ENCODE results near the gene CRYBB1.
A peak's percentile ranks its signal among the peaks of the same experiment; 100 is the strongest.

CRYBB1 gene

DNA sequence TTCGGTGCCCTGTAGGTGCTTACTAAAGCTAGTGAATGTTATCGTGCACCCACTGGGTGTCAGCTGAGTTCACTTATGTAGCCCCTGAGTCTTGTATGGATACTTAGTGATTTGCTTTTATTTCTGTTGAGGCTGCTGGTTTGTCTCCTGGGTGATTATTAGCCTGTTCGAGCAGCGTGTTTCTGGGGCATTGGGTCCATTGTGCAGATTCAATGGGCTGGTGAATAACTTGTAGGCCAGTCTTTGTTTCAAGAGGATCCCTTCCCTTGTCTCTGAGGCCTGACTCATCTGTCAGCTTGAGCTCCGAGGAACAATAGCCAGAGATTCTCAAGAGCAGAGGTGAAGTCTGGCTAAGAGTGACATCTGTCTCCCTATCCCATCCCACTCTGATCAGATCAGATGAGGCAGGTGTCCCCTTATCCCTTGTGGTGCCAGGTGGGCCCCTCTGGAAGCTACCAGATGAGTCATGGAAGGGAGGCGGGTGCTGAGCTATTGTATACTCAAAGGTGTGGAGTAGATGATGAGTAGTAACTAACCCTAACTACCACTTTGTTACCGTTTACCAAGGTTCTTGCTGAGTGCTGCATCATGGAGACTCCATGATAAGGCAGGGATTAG is 43.2 kb upstream of the CRYBB1 start:
- peaks cover 5% of the 10 kb centered on the region for H3K4me1 ChIP-seq
- H3K36me3 ChIP-seq, result no peaks in the 10 kb centered on the region
- peaks cover 4% of the 10 kb centered on the region for H3K27me3 ChIP-seq
- no peak overlapping the region for H3K4me3 ChIP-seq (ENCODE audit: low read depth, low read length)
- TF ChIP-seq, protein P1, sequence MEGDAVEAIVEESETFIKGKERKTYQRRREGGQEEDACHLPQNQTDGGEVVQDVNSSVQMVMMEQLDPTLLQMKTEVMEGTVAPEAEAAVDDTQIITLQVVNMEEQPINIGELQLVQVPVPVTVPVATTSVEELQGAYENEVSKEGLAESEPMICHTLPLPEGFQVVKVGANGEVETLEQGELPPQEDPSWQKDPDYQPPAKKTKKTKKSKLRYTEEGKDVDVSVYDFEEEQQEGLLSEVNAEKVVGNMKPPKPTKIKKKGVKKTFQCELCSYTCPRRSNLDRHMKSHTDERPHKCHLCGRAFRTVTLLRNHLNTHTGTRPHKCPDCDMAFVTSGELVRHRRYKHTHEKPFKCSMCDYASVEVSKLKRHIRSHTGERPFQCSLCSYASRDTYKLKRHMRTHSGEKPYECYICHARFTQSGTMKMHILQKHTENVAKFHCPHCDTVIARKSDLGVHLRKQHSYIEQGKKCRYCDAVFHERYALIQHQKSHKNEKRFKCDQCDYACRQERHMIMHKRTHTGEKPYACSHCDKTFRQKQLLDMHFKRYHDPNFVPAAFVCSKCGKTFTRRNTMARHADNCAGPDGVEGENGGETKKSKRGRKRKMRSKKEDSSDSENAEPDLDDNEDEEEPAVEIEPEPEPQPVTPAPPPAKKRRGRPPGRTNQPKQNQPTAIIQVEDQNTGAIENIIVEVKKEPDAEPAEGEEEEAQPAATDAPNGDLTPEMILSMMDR (IDR thresholded peaks at IDR 0.05; ENCODE audit: low read depth, low read length), result no peak
- no peaks in the 10 kb centered on the region for H3K9me3 ChIP-seq
- no peak for DNase-seq

DNA sequence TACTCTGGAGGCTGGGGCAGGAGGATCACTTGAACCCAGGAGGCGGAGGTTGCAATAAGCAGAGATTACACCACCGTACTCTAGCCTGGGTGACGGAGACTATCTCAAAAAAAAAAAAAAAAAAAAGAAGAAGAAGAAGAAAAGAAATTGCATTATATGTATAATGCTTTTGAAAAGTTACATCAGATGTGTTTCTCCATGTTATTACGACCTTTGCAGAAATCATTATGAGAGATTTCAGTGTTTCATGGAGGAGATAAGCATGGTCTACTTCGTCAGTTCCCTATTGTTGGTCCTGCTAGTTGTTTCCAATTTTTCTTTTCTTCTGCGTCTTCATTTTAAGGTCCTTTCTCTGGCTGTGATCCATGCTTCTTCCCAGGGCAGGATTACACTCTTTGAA is 42.5 kb upstream of the CRYBB1 start:
- Histone ChIP-seq H3K4me1 (peaks cover 5% of the 10 kb centered on the region), H3K36me3 (no peaks in the 10 kb centered on the region), H3K4me3 (ENCODE audit: low read depth, low read length) (no peak overlapping the region), H3K9me3 (no peaks in the 10 kb centered on the region), H3K27me3 (peaks cover 4% of the 10 kb centered on the region)
- TF ChIP-seq, protein P1 (IDR thresholded peaks at IDR 0.05; ENCODE audit: low read depth, low read length), result no peak
- no peak for DNase-seq

DNA sequence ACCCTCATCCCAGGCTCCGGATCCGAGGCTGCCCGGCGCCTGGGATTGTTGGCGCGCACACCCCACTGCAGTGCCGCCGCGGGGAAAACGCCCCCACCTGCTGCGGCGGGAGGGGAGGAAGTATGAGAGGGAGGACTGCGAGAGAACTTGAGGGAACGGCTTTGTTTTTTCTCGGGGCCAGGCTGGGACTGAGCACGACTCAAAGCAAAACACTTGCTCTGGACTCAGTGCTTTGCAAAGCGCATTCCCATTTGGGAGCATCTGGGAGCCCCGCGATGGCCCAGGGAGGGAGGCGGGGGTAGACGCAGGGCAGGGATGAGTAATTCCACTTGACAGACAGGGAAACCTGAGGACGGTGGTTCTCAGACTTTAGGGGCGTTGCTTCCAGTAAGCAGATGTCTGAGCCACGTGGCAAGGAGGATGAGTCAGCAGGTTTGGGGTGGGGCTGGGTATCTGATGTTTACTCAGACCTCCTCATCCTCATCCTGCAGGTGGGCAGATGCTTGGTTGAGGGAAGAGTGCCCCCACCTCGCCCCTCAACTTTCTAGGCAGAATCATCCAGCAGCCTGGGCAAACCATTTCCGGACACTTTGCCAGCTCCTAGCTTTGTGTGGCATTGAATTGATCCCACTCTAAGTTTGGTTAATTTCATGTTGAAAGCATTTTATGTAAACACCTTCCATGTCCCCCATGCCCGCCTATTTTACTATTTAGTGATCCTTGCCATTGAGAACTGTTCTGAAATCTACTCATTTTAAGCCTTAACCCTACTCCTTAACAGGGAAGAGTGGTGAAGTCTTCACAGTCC is 41.0 kb upstream of the CRYBB1 start:
- TF ChIP-seq, protein P1 (IDR thresholded peaks at IDR 0.05; ENCODE audit: low read depth, low read length), result no peak
- peak; percentile 88 for DNase-seq
- Histone ChIP-seq H3K36me3 (no peaks in the 10 kb centered on the region), H3K9me3 (no peaks in the 10 kb centered on the region), H3K4me3 (ENCODE audit: low read depth, low read length) (peak overlapping the region; percentile 76), H3K27me3 (peaks cover 4% of the 10 kb centered on the region), H3K4me1 (peaks cover 5% of the 10 kb centered on the region)

DNA sequence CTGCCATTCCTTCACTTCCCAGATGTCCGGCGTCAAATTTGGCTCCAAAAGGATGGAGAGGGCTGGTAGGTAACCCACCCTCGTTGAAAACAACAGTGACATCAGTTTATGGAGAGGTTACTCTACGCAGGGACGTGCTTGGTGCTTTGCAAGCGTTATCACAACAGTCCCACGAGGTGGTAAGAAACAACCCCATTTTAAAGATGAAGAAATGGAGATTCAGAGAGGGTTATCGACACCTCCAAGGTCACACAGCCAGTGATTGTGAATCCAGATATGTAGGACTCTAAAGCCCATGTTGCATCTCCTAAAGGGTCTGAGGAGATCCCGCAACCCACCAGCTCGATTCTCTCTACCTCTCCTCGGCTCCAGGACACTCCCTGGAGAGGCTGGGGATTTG is 40.3 kb upstream of the CRYBB1 start:
- H3K4me1 ChIP-seq, result peaks cover 5% of the 10 kb centered on the region
- peak overlapping the region; percentile 76 for H3K4me3 ChIP-seq (ENCODE audit: low read depth, low read length)
- H3K9me3 ChIP-seq, result no peaks in the 10 kb centered on the region
- DNase-seq, result no peak
- no peaks in the 10 kb centered on the region for H3K36me3 ChIP-seq
- H3K27me3 ChIP-seq, result peaks cover 4% of the 10 kb centered on the region
- TF ChIP-seq, protein P1 (IDR thresholded peaks at IDR 0.05; ENCODE audit: low read depth, low read length), result no peak

DNA sequence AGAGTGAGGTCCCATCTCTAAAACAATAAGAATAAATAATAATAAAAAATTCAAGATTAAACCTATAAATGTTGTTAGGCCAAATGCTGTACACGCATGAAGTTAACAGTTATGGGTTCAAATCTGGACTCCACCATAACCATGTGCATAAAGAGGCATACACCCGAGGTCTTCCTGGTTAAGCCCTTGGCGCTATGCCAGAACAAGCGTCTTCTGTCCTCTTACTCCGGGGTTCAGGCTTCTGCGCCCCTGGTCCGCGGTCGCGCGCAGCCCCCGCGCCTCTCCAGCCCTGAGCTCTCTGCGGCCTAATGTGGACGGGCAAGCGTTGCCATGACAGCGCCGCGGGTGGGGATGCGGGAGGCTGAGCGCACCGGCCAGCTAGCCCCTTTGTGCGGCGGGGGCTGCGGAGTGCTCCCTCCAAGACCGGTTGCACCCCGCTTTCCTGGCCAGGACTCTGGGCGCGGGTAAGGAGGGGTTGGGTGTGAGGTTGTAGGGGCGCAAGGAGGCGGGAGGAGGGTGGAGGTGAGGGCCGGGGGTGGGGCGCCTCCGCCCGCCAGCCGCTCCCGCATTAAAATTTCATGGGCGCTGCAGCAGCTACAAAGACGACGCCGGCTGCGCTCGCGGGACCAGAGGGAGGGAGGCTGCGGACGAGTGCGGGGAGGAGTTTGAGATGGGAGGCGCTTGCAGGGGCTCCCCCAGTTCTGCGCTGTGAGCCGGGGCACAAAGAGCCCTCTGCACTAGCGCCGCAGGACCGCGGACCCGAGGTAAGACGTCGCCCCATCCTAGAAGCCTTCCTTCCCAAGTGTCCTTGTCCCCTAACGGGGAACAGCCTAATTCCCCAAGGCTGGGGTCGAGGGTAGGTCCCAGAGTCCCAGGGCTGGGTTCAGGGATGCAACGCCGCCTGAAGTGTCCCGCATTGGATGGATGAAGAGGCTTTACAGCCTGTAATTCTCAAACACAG is 39.3 kb upstream of the CRYBB1 start, which contains the start of gene MIAT:
MIAT (plus strand) TSS at position 698 of the 961 bp plus-strand sequence.
- peak; percentile 50 for DNase-seq

More for the DNA sequence above, 39.3 kb upstream of the CRYBB1 start, which contains the start of gene MIAT:
- H3K27me3 ChIP-seq, result peaks cover 4% of the 10 kb centered on the region
- TF ChIP-seq, protein P1 (IDR thresholded peaks at IDR 0.05; ENCODE audit: low read depth, low read length), result no peak
- no peaks in the 10 kb centered on the region for H3K9me3 ChIP-seq
- peaks cover 5% of the 10 kb centered on the region for H3K4me1 ChIP-seq
- peak within 1 kb of the TSS; percentile 76 for H3K4me3 ChIP-seq (ENCODE audit: low read depth, low read length)
- H3K36me3 ChIP-seq, result no peaks in the 10 kb centered on the region

Data from BE2C (cell line).